GM23338 (cell line): ENCODE data around the gene RNF220. TPM values are rescaled to one million over a fixed set of nuclear protein-coding genes. Genes with fewer than 3 reads are reported as not detected.

Experiments
- ATAC-seq: fragments of 200-7000 bp; cut with Tn5 transposase; 3 replicates; pipeline ENCODE4 v1.9.1; 2020
- DNase-seq: peaks from one replicate; pipeline ENCODE4 v3.0.0-alpha.2; 2015; ENCODE audit warnings: low spot score
- H2AFZ ChIP-seq: fragments of 200-600 bp; sonication (generic); 2 replicates; pipeline ENCODE4 v1.8.0; 2016; ENCODE audit warnings: antibody characterized with exemption, mild to moderate bottlenecking, moderate library complexity
- H3F3A ChIP-seq: fragments of 200-600 bp; sonication (generic); replicated peaks from 2 replicates; pipeline ENCODE4 v1.8.0; 2017; ENCODE audit warnings: antibody characterized with exemption, mixed run types, low read depth
- H3K27ac ChIP-seq: fragments of 200-600 bp; sonication (generic); 2 replicates; pipeline ENCODE4 v1.6.1; 2016; ENCODE audit warnings: low read depth
- H3K27me3 ChIP-seq: fragments of 200-600 bp; sonication (generic); 2 replicates; pipeline ENCODE4 v1.8.0; 2016; ENCODE audit warnings: mild to moderate bottlenecking, mixed run types, moderate library complexity; ENCODE audit not compliant: insufficient read depth
- H3K36me3 ChIP-seq: fragments of 200-600 bp; sonication (generic); 2 replicates; pipeline ENCODE4 v1.8.0; 2016; ENCODE audit warnings: mild to moderate bottlenecking; ENCODE audit not compliant: insufficient read depth
- H3K4me1 ChIP-seq: fragments of 200-600 bp; sonication (generic); 2 replicates; pipeline ENCODE4 v1.8.0; 2016; ENCODE audit warnings: mild to moderate bottlenecking, moderate library complexity; ENCODE audit not compliant: insufficient read depth
- H3K4me2 ChIP-seq: fragments of 200-600 bp; sonication (generic); 2 replicates; pipeline ENCODE4 v1.7.1; 2017; ENCODE audit warnings: mixed run types
- H3K4me3 ChIP-seq: fragments of 200-600 bp; sonication (generic); 2 replicates; pipeline ENCODE4 v1.6.1; 2016; ENCODE audit warnings: mixed run types
- H3K79me2 ChIP-seq: fragments of 200-600 bp; sonication (generic); replicated peaks from 2 replicates; pipeline ENCODE4 v1.8.0; 2017; ENCODE audit warnings: mild to moderate bottlenecking; ENCODE audit not compliant: insufficient read depth
- H3K9me2 ChIP-seq: fragments of 200-600 bp; sonication (generic); 2 replicates; pipeline ENCODE4 v1.8.0; 2017; ENCODE audit not compliant: insufficient read depth
- H4K20me1 ChIP-seq: fragments of 200-600 bp; sonication (generic); replicated peaks from 2 replicates; pipeline ENCODE4 v1.8.0; 2017; ENCODE audit warnings: mild to moderate bottlenecking; ENCODE audit not compliant: insufficient read depth
- H3K27ac Mint-ChIP-seq: 2 replicates; pipeline ENCODE4 v1.8.0; 2020; ENCODE audit warnings: inconsistent platforms, mild to moderate bottlenecking, moderate library complexity, mixed read lengths
- H3K27me3 Mint-ChIP-seq: 3 replicates; pipeline ENCODE4 v1.8.0; 2022; ENCODE audit warnings: low read depth, mild to moderate bottlenecking, moderate library complexity, mixed read lengths, inconsistent platforms; ENCODE audit not compliant: insufficient read depth, poor library complexity
- H3K36me3 Mint-ChIP-seq: 3 replicates; pipeline ENCODE4 v1.8.0; 2021; ENCODE audit warnings: low read depth, mild to moderate bottlenecking, inconsistent platforms, moderate library complexity, mixed read lengths
- H3K4me1 Mint-ChIP-seq: 3 replicates; pipeline ENCODE4 v1.8.0; 2020; ENCODE audit warnings: mild to moderate bottlenecking, inconsistent platforms, mixed read lengths
- H3K4me3 Mint-ChIP-seq: 3 replicates; pipeline ENCODE4 v1.8.0; 2021; ENCODE audit warnings: moderate library complexity, mild to moderate bottlenecking, inconsistent platforms, mixed read lengths
- H3K9me3 Mint-ChIP-seq: 3 replicates; pipeline ENCODE4 v1.8.0; 2020; ENCODE audit warnings: moderate library complexity, mild to moderate bottlenecking, inconsistent platforms, mixed read lengths
- CREB1 ChIP-seq: fragments of 250-450 bp; sonication (Bioruptor Pico); IDR thresholded peaks from 2 replicates; pipeline ENCODE4 v1.5.0; 2020; ENCODE audit warnings: low read depth, mild to moderate bottlenecking, moderate library complexity
- CTCF ChIP-seq, 2 experiments: fragments of 200-600 bp in 1 of 2; sonication (generic) in 1 of 2; conservative IDR thresholded peaks; 2 replicates each; pipeline versions ENCODE4 v1.5.1 to v1.6.1; 2016 to 2017; ENCODE audit warnings: antibody characterized with exemption in 2 of 2, low read depth in 2 of 2, mild to moderate bottlenecking in 2 of 2, moderate library complexity in 1 of 2
- EZH2 ChIP-seq: fragments of 200-600 bp; sonication (generic); IDR thresholded peaks from one replicate; pipeline ENCODE4 v1.8.0; 2017; ENCODE audit warnings: antibody characterized with exemption, mild to moderate bottlenecking, low read depth; ENCODE audit not compliant: unreplicated experiment
- EZH2phosphoT487 ChIP-seq: fragments of 200-600 bp; sonication (generic); IDR thresholded peaks from one replicate; pipeline ENCODE4 v1.8.1; 2018; ENCODE audit warnings: antibody characterized with exemption; ENCODE audit not compliant: unreplicated experiment
- JUNB ChIP-seq: IDR thresholded peaks from one replicate; pipeline ENCODE4 v1.6.1; 2016; ENCODE audit warnings: antibody characterized with exemption; ENCODE audit not compliant: unreplicated experiment
- NANOG ChIP-seq: IDR thresholded peaks from 2 replicates; pipeline ENCODE4 v1.6.1; 2016; ENCODE audit warnings: antibody characterized with exemption, borderline replicate concordance
- POLR2AphosphoS5 ChIP-seq: IDR thresholded peaks from 2 replicates; pipeline ENCODE4 v1.6.1; 2016; ENCODE audit warnings: antibody characterized with exemption, low read depth
- STAT1 ChIP-seq: IDR thresholded peaks from one replicate; pipeline ENCODE4 v1.6.1; 2016; ENCODE audit warnings: antibody characterized with exemption; ENCODE audit not compliant: unreplicated experiment
- ZNF114 ChIP-seq: fragments of 250-450 bp; sonication (Bioruptor Pico); IDR thresholded peaks from 2 replicates; pipeline ENCODE4 v1.5.0; 2020; ENCODE audit warnings: mild to moderate bottlenecking, moderate library complexity
- ZNF331 ChIP-seq: fragments of 250-450 bp; sonication (Bioruptor Pico); IDR thresholded peaks from 2 replicates; pipeline ENCODE4 v1.5.0; 2020; ENCODE audit warnings: low read depth, mild to moderate bottlenecking, moderate library complexity
- polyA plus RNA-seq: library from polyadenylated mRNA; unstranded; fragments of >200 nt; fragmentation: Nextera tagmentation; extraction: Ambion mirVana; gene quantifications from 2 replicates; pipeline ENCODE4 v1.2.1, GENCODE V29; 2016
- total RNA-seq: library from RNA; depleted of rRNA; stranded (reverse); fragments of >200 nt; shearing (Covaris generic); gene quantifications from 2 replicates; pipeline ENCODE4 v1.2.3, GENCODE V29; 2014
- TF ChIP-seq, protein P1 (sequence below): fragments of 250-450 bp; sonication (Bioruptor Pico); IDR thresholded peaks from 2 replicates; pipeline ENCODE4 v1.5.0; 2020; ENCODE audit warnings: mild to moderate bottlenecking, moderate library complexity
- TF ChIP-seq, protein P2 (sequence below): IDR thresholded peaks from 2 replicates; pipeline ENCODE4 v1.6.1; 2016; ENCODE audit warnings: antibody characterized with exemption
- TF ChIP-seq, protein P3 (sequence below): IDR thresholded peaks from one replicate; pipeline ENCODE4 v1.6.1; 2018; ENCODE audit warnings: antibody characterized with exemption; ENCODE audit not compliant: unreplicated experiment

RNF220 gene
- total and polyA plus RNA-seq, 2 experiments from 2014 or later = 72.8 to 168 TPM

GRCh38 chr1:44624268-44624901 is 219.3 kb downstream of the RNF220 start:
- no peak overlapping the region for H3K4me3 ChIP-seq
- H3K4me1 ChIP-seq = peaks cover 4% of the 10 kb centered on the region
- Mint-ChIP-seq H3K27me3 (peaks cover 7% of the 10 kb centered on the region), H3K27ac (no peak overlapping the region), H3K4me1 (peaks cover under 1% of the 10 kb centered on the region; the same call in 1 of the 3 replicates), H3K9me3 (no peaks in the 10 kb centered on the region), H3K4me3 (no peak overlapping the region), H3K36me3 (no peaks in the 10 kb centered on the region)
- H2AFZ ChIP-seq = no peak overlapping the region
- DNase-seq (no peak), ATAC-seq (no peak)
- H3K27me3 ChIP-seq = no peaks in the 10 kb centered on the region
- H3K4me2 ChIP-seq = no peak overlapping the region
- H3K9me2 ChIP-seq = no peaks in the 10 kb centered on the region
- H3K36me3 ChIP-seq = no peaks in the 10 kb centered on the region
- no peak overlapping the region for H3K27ac ChIP-seq
- H3F3A ChIP-seq = no peaks in the 10 kb centered on the region
- no peaks in the 10 kb centered on the region for H3K79me2 ChIP-seq
- H4K20me1 ChIP-seq = no peaks in the 10 kb centered on the region; the same call in 1 of the 2 replicates
- no peak for TF ChIP-seq JUNB
- no peak for TF ChIP-seq POLR2AphosphoS5
- TF ChIP-seq, protein P1, sequence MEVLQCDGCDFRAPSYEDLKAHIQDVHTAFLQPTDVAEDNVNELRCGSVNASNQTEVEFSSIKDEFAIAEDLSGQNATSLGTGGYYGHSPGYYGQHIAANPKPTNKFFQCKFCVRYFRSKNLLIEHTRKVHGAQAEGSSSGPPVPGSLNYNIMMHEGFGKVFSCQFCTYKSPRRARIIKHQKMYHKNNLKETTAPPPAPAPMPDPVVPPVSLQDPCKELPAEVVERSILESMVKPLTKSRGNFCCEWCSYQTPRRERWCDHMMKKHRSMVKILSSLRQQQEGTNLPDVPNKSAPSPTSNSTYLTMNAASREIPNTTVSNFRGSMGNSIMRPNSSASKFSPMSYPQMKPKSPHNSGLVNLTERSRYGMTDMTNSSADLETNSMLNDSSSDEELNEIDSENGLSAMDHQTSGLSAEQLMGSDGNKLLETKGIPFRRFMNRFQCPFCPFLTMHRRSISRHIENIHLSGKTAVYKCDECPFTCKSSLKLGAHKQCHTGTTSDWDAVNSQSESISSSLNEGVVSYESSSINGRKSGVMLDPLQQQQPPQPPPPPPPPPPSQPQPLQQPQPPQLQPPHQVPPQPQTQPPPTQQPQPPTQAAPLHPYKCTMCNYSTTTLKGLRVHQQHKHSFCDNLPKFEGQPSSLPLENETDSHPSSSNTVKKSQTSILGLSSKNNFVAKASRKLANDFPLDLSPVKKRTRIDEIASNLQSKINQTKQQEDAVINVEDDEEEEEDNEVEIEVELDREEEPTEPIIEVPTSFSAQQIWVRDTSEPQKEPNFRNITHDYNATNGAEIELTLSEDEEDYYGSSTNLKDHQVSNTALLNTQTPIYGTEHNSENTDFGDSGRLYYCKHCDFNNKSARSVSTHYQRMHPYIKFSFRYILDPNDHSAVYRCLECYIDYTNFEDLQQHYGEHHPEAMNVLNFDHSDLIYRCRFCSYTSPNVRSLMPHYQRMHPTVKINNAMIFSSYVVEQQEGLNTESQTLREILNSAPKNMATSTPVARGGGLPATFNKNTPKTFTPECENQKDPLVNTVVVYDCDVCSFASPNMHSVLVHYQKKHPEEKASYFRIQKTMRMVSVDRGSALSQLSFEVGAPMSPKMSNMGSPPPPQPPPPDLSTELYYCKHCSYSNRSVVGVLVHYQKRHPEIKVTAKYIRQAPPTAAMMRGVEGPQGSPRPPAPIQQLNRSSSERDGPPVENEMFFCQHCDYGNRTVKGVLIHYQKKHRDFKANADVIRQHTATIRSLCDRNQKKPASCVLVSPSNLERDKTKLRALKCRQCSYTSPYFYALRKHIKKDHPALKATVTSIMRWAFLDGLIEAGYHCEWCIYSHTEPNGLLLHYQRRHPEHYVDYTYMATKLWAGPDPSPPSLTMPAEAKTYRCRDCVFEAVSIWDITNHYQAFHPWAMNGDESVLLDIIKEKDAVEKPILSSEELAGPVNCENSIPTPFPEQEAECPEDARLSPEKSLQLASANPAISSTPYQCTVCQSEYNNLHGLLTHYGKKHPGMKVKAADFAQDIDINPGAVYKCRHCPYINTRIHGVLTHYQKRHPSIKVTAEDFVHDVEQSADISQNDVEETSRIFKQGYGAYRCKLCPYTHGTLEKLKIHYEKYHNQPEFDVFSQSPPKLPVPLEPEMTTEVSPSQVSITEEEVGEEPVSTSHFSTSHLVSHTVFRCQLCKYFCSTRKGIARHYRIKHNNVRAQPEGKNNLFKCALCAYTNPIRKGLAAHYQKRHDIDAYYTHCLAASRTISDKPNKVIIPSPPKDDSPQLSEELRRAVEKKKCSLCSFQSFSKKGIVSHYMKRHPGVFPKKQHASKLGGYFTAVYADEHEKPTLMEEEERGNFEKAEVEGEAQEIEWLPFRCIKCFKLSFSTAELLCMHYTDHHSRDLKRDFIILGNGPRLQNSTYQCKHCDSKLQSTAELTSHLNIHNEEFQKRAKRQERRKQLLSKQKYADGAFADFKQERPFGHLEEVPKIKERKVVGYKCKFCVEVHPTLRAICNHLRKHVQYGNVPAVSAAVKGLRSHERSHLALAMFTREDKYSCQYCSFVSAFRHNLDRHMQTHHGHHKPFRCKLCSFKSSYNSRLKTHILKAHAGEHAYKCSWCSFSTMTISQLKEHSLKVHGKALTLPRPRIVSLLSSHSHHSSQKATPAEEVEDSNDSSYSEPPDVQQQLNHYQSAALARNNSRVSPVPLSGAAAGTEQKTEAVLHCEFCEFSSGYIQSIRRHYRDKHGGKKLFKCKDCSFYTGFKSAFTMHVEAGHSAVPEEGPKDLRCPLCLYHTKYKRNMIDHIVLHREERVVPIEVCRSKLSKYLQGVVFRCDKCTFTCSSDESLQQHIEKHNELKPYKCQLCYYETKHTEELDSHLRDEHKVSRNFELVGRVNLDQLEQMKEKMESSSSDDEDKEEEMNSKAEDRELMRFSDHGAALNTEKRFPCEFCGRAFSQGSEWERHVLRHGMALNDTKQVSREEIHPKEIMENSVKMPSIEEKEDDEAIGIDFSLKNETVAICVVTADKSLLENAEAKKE = no peak
- no peak for TF ChIP-seq CTCF (conservative IDR thresholded peaks at IDR 0.05; ENCODE audit: low read depth in 2 of 2)
- no peak for TF ChIP-seq EZH2phosphoT487
- TF ChIP-seq, protein P2, sequence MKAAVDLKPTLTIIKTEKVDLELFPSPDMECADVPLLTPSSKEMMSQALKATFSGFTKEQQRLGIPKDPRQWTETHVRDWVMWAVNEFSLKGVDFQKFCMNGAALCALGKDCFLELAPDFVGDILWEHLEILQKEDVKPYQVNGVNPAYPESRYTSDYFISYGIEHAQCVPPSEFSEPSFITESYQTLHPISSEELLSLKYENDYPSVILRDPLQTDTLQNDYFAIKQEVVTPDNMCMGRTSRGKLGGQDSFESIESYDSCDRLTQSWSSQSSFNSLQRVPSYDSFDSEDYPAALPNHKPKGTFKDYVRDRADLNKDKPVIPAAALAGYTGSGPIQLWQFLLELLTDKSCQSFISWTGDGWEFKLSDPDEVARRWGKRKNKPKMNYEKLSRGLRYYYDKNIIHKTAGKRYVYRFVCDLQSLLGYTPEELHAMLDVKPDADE = no peak
- no peak for TF ChIP-seq ZNF331 (CRISPR knock-in tag)
- TF ChIP-seq EZH2 = no peak
- TF ChIP-seq, protein P3, sequence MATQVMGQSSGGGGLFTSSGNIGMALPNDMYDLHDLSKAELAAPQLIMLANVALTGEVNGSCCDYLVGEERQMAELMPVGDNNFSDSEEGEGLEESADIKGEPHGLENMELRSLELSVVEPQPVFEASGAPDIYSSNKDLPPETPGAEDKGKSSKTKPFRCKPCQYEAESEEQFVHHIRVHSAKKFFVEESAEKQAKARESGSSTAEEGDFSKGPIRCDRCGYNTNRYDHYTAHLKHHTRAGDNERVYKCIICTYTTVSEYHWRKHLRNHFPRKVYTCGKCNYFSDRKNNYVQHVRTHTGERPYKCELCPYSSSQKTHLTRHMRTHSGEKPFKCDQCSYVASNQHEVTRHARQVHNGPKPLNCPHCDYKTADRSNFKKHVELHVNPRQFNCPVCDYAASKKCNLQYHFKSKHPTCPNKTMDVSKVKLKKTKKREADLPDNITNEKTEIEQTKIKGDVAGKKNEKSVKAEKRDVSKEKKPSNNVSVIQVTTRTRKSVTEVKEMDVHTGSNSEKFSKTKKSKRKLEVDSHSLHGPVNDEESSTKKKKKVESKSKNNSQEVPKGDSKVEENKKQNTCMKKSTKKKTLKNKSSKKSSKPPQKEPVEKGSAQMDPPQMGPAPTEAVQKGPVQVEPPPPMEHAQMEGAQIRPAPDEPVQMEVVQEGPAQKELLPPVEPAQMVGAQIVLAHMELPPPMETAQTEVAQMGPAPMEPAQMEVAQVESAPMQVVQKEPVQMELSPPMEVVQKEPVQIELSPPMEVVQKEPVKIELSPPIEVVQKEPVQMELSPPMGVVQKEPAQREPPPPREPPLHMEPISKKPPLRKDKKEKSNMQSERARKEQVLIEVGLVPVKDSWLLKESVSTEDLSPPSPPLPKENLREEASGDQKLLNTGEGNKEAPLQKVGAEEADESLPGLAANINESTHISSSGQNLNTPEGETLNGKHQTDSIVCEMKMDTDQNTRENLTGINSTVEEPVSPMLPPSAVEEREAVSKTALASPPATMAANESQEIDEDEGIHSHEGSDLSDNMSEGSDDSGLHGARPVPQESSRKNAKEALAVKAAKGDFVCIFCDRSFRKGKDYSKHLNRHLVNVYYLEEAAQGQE = no peak
- TF ChIP-seq STAT1 = no peak
- TF ChIP-seq NANOG = no peak
- no peak for TF ChIP-seq ZNF114 (CRISPR knock-in tag)
- no peak for TF ChIP-seq CREB1 (CRISPR knock-in tag)
